IPS-11a (cell line): ENCODE data around the gene PARD6A.

Source experiments
- H3K4me3 ChIP-seq: one replicate; pipeline ENCODE4 v1.5.1; 2013; ENCODE audit warnings: low read depth, low read length, control low read depth

The PARD6A gene

DNA sequence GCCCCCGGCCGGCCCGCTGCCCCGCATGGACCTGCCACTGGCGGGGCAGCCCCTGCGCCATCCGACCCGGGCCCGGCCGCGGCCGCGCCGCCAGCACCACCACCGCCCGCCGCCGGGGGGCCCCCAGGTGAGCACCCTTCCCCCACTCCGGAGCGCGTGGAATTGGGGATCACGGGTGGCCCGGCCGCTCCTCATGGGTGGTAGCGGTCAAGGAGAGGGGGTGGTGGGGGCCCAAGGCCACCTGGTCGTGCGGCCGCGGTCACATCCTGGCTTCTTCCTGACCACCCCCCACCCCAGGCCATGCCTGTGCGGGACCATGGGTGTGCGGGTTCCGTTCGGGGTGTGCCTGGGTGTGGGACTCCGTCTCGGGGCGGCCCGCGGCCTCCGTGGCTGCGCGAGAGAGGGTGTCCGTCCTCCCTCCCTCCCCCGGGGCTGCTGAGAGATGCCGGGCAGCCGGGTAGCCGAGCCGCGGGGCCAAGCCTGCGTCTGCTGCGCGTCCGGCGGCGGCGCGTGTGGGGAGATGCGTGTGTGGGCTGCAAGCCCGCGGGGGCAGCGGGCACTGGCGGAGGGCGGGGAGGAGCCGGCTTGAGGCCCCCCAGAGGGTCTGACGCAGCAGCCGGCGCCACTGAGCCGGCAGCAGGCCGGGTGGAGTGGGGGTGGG, 7.5 kb upstream of the PARD6A start:
- peak overlapping the region; percentile 63 for H3K4me3 ChIP-seq

DNA sequence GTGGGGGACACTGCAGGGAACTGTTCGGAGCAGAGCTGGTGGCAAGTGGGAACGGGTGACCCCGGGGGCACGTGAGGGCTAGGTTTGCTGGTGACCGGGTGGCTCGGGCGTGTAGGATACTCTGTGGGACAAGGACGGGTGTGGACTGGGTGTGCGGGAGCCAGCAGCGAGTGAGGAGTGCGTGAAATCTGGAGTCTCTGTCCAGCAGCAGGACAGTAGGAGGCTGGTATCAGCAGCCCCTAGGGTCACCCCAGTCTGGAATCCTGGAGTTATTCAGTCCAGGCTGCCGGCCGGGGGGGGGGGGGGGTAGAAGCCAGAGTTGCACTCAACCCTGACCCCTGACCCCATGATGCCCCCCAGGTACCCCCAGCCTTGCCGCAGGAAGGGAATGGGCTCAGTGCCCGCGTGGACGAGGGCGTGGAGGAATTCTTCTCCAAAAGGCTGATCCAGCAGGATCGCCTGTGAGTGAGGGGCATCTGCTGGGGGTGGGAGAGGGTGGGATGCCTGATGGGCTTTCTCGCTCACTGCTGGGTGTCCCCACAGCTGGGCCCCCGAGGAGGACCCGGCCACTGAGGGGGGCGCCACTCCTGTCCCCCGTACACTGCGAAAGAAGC, 6.9 kb upstream of the PARD6A start:
- H3K4me3 ChIP-seq = peak overlapping the region; percentile 27

DNA sequence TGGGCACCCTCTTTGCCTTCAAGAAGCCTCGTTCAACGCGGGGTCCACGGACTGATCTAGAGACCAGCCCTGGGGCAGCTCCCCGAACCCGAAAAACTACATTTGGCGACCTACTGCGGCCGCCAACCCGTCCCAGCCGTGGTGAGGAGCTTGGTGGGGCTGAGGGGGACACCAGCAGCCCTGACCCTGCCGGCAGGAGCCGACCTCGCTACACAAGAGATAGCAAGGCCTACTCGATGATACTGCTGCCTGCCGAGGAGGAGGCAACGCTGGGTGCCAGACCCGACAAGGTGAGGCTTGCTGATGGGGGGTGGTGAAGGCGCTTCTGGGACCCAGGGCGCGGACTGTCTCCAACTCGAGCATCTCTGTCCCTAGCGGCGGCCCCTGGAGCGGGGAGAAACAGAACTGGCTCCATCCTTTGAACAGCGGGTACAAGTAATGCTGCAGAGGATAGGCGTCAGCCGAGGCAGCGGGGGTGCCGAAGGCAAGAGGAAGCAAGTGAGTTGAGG, 6.3 kb upstream of the PARD6A start:
- H3K4me3 ChIP-seq = no peak overlapping the region

DNA sequence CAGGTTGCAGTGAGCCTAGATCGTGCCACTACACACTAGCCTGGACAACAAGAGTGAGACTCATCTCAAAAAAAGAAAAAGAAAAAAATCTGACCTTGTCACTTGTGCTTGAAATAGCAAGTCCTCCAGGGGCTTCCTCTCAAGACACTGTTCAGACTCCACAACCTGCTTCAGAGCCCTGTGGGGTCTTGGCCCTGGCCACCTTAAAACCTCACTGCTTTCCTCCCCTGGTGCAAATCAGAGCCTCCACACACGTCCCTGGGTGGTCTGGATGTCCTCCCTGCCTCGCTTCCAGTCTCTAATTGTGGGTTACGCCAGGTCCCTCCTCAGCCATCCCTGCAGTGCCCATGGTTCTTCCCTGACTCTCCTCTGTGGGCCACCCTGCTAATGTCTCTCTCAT, 5.4 kb upstream of the PARD6A start:
- no peak overlapping the region for H3K4me3 ChIP-seq

DNA sequence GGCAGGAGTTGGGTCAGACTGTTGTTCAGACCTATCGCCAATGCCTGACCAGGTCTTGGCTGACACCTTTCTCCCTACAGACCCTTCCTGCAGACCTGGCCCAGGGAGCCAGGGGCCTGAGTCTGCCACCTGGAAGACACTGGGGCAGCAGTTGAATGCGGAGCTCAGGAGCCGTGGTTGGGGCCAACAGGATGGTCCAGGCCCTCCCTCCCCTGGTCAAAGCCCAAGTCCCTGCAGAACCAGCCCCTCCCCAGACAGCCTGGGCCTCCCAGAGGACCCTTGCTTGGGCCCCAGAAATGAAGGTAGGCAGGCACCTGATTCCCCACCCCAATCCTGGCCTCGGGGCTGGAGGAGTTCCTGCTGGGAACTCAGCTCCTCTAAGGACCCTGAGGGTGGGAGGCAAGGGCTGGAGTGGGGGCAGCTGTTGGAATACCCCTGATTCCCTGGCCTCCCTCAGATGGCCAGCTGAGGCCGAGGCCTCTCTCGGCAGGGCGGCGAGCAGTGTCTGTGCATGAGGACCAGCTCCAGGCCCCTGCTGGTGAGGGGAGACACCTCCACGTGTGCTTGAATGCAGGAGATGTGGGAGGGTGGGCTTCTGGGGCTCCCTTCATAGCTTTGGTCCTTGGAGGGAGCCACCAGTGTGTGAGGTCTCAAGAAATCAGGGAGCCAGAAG, 4.3 kb upstream of the PARD6A start:
- no peak overlapping the region for H3K4me3 ChIP-seq

DNA sequence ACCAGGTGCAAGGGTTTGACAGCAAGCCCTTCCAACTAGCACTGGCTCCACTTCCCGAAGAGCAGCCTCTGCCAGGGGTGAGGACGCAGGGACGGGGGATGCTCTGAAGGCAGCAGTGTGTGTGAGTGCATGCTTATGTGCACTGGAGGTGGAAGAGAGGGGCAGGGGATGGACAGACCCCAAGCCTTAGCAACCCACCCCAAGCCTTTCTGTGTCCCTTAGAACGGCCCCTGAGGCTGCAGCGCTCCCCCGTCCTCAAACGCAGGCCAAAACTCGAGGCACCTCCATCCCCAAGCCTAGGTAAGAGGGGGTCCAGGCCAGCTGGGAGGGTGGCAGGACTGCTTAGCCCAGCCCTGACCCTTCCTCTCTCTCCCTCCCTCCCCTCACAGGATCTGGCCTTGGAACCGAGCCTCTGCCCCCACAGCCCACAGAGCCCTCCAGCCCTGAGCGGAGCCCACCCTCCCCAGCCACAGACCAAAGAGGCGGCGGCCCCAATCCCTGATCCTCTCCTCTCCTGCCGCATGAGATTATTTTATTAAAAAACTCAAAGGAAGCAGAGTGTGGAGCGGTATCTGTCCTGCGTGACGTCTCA, 3.6 kb upstream of the PARD6A start:
- no peak overlapping the region for H3K4me3 ChIP-seq

DNA sequence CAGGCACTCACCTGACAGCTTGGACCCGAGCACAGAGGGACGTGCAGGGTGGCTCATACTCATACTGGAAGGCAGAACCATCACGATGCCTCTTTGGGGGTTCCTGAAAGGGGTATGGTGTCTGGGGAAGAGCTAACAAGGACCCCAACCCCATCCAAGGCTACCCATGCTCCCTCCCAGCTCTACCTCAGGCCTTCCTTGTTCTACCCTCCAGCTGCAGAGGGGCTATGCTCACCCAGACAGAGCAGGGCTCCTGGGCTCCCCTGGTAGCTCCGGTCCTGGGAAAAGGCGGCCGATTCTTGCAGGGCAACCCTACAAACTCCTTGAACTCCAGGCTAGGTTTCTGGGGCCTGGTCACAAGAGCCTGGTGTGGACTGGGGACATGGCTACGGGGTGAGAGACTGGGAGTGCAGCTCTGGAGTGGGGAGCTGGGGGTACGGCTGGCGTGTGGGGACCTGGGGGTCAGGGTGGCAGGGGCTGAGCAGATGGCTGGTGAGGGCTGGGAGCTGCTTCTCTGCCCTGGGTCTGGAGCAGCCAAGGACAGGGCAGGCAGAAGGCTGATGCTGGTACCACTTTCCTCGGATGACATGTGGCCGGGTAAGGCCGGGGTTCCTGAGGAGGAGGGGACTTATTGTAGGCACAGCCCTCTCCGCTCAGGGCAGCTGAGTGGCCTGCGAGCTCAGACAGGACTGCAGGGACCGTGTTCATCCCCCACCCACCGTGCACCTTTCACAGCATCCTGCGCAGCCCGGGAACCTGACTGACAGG, 2.8 kb upstream of the PARD6A start:
- no peak overlapping the region for H3K4me3 ChIP-seq

DNA sequence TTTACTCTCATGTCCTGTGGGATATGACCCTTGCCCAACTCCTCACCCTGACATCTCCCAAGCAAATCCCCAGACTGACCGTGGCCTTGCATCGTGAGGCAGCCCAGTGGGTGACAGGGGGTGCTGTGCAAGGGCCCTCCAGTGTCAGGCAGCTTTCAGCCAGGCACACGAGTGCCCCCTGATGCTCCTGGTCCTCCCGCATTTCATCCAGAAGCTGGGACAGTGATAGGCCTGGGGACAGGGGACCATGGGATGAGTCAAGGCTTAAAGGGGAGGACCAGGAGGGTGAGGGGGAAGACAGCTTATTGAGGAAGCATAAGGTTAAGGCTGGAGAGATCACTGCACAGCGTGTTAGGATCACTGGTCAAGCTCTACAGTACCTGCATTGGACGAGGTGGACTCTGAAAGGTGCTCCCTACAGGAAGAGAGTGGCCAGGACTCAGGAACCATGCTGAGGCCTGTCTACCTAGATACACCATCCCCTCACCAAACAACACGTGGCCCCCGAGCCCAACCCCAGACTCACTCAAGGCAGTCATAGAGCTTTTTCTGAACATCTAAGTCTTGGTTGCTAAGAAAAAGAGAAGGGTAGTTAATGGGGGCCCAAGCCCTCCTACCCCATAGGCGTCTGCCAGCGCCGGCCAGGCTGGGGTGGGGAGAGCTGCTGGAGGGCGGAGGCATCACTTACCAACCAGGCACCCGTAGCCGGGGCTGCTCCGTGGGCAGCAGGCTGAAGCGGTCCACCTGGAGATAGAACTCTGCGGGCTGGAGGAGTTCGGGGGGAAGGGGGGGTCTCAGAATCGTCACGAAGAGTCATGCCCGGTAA, 1.7 kb upstream of the PARD6A start:
- H3K4me3 ChIP-seq = peak overlapping the region; percentile 93

DNA sequence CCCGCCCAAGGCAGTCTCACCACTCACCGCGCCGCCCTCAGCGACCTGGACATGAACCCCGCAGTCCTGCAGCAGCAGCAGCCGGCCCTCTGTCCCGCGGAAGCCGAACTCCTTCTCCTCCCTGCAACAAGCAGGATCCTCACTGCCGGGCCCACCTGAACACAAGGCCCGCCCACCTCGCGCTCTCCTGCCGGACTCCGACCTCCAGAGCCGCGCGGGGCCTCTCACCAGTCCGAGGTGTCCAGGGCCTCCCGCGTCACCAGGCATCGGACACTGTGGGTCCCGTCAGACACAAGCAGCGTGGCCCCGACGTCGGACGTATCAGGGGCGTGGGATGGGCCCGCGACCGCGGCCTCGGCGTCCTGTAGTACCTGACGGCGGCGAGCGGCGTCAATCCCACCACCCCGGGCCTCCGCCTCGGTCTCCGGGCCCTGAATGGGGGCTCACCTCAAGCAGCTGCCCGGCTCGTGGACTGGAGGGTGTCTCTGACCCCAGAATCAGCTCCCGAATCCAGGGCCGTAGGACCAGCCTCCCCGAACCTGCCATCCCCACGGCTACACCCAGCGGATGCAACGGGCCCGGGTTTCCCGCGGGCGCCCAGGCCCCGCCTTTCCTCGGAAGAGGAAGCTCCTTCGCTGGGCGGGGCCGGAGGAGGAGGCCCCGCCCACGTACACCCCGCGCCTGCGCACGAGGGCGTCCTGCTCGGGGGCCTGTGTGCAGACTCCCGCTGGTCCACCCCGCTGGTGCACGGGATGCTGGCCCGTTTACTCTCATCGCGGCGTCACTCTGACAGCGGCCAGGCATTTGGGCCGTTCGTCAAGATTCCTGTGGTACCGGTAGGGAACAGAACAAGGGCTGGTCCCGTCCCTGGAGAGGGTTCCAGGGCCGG, 841 bp upstream of the PARD6A start, which contains the start of gene ACD:
ACD (minus strand) TSS at position 586 of the 889 bp plus-strand sequence; CDS start at position 546, 40 bp downstream.
- peak within 1 kb of the TSS; percentile 93 for H3K4me3 ChIP-seq

DNA sequence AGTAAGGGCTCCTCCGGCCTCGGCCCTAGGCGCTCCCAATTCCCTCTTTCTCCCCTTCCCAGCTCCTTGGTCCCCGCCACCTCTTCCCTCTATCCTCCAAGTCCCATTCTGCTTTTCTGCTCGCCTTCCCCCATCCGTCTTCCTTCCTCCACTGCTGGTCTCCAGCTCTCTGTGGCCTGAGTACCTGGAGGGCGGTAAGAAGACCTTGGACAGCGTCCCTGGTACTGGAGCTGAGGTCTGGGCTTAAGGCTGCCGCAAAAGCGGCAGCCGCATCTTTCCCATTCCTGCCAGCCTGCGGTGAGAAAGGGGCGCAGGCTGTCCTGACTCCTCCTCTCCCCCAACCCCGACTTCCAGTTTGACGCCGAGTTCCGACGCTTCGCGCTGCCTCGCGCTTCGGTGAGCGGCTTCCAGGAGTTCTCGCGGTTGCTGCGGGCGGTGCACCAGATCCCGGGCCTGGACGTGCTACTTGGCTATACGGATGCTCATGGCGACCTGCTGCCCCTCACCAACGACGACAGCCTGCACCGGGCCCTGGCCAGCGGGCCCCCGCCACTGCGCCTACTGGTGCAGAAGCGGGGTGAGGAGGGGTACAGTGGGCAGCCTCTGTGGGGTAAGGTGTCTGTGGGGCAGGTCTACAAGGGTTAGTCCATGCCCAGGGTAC, 471 bp downstream of the PARD6A start:
- peak overlapping the region; percentile 67 for H3K4me3 ChIP-seq

DNA sequence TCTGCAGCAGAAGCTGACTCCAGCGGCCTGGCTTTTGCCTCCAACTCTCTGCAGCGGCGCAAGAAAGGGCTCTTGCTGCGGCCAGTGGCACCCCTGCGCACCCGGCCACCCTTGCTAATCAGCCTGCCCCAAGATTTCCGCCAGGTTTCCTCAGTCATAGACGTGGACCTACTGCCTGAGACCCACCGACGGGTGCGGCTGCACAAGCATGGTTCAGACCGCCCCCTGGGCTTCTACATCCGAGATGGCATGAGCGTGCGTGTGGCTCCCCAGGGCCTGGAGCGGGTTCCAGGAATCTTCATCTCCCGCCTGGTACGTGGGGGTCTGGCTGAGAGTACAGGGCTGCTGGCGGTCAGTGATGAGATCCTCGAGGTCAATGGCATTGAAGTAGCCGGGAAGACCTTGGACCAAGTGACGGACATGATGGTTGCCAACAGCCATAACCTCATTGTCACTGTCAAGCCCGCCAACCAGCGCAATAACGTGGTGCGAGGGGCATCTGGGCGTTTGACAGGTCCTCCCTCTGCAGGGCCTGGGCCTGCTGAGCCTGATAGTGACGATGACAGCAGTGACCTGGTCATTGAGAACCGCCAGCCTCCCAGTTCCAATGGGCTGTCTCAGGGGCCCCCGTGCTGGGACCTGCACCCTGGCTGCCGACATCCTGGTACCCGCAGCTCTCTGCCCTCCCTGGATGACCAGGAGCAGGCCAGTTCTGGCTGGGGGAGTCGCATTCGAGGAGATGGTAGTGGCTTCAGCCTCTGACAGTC, 1.3 kb downstream of the PARD6A start:
- no peak overlapping the region for H3K4me3 ChIP-seq

DNA sequence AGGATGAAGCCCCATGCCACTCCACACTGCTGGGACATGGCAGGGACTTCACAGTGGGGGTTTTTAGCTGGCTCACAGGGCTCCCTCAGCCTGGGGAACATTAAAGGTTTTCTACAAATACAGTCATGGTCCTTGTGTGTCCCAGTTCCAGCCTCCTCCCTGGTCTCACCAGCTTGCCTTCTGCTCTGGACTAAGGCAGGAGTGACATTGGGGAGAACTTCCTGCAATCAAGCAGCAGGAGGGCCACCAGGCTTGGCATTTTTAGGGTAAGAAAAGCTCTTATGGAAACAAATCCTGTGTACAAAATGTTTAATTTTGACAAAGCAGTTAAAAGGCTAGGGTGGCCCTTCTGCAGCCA, 1.9 kb downstream of the PARD6A start:
- H3K4me3 ChIP-seq = no peak overlapping the region

DNA sequence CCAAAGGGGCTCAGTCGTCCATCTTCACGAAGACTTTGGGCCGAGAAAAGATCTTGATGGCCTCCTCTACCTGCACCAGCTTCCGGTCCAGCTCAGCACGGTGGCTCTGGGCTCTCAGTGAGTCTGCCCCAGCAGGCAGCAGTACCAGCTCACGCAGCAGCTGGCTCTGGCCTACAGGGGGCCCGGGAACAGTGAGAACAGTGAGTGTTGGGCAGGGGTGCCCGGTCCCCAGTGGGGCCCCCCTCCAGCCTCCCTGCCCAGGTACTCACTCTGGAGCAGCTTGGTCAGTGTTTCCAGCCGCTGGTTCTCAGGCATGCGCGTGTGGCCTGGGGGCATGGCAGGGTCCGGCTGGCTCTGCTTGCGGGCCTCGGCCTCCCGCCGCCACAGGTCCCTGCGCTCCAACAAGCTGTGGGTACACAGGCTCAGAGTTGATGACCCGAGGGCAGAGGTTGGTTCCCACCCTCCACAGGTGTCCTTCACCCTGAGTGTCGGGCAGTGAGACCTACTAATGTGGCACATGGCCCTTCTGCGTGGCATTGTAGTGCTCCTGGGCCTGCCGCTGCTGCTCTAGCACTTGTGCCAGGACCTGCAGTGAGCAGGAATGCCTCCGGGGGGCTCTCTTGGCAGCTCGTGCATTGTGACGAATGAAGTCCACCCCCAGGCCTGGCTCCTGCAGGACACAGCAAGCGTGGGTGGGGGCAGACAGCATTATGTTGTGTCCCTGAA, 2.6 kb downstream of the PARD6A start:
- H3K4me3 ChIP-seq = no peak overlapping the region

DNA sequence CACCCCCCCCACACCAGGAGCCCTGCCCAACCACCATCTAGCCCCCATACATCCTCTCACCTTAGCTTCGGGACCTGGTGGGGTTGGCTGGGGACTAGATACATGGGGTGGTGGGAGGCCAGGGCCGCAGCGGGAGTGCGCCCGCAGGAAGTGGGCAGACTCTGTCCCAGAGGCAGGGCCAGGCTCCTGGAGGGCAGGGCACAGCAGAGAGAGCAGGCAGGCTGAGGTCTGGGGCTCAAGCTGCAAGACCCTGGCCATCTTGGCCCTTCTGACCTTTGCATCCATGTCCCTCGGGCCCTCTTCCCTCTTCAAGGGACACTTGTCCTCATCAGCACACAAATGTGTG, 3.1 kb downstream of the PARD6A start:
- no peak overlapping the region for H3K4me3 ChIP-seq

DNA sequence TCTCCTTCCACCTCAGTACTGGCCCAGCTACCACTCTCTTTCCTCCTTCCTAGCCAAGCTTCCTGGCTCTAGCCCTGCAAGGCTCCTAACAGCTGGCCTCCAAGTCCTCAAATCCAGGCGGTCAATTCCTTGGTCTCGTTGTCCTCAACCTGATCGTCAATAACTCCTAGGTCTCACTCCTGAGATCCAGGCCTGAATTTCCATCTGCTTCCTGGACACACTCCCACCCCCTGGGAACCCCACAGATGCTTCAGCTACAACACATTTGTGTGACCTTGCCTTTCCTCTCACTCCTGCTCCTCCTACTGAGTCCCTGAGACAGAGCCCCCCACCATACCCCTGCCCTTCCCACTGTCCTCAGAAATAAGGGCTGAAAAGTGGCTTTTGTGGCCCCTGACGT, 3.5 kb downstream of the PARD6A start:
- H3K4me3 ChIP-seq = no peak overlapping the region

DNA sequence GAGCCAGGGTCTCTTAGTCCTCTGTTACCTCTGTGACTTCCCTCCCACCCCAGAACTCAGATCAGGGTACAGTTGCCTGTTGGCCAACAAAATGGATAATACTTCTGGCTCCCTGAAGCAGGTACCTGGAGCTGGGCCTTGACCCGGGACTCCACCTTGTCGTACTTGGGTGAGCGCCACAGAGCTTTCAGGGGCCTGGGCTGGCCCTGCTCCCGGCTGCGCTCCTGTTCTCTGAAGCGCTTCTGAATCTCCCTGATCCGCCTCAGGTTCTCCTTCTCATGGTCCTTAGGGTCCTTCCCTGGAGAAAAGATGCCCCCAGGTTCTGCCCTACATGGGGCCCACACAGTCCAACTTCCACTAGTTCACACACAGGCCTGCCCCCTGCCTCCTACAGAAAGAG, 4.1 kb downstream of the PARD6A start:
- H3K4me3 ChIP-seq = no peak overlapping the region

DNA sequence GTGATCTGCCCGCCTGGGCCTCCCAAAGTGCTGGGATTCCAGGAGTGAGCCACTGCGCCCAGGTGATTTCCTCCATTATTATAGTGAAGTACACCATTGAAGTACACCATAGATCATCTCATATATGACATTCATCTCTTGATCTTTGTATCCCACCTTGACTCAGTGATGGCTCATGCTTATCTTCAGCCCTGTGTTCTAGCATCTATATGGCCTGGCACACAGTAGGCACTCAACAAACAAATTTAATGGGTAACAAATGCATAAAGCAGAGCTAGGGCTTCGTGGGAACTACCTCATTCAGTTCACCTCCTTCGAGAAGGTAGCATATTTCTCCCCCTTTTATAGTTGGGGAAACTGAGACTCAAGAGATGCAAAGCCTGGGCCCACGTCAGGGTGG, 4.8 kb downstream of the PARD6A start:
- H3K4me3 ChIP-seq = peak overlapping the region; percentile 51
